ENCODE results near the gene ANAPC10.

Gene ANAPC10

GRCh38 chr4:145058256-145058655 is 39.7 kb downstream of the ANAPC10 start:
- intact Hi-C loops (cut with DNase I; ENCODE audit: low total_unique reads): loop anchor here (5.0 kb wide), 1 partner anchor 886 kb away; no protein-coding TSS in a partner anchor
- no peak for DNase-seq

GRCh38 chr4:145056325-145057130 is 41.5 kb downstream of the ANAPC10 start:
- Histone ChIP-seq H3K27me3 (no peaks in the 10 kb centered on the region), H3K4me1 (peaks cover 0 to 13% (median 0%) of the 10 kb centered on the region in 4 donors), H3K36me3 (no peaks in the 10 kb centered on the region), H3K9me3 (no peaks in the 10 kb centered on the region), H3K27ac (no peak overlapping the region), H3K4me3 (no peak overlapping the region)
- DNase-seq: no peak
- intact Hi-C loops (cut with DNase I; ENCODE audit: low total_unique reads): loop anchor here (5.0 kb wide), 1 partner anchor 884 kb away; no protein-coding TSS in a partner anchor
- no peak for TF ChIP-seq CTCF (IDR thresholded peaks at IDR 0.05)

More at GRCh38 chr4:145058256-145058655, 39.7 kb downstream of the ANAPC10 start:
- no peak overlapping the region for H3K27ac ChIP-seq
- no peak overlapping the region for H3K4me3 ChIP-seq
- H3K4me1 ChIP-seq: peaks cover 0 to 13% (median 0%) of the 10 kb centered on the region in 4 donors
- TF ChIP-seq CTCF (IDR thresholded peaks at IDR 0.05): no peak
- no peaks in the 10 kb centered on the region for H3K36me3 ChIP-seq
- no peaks in the 10 kb centered on the region for H3K9me3 ChIP-seq
- H3K27me3 ChIP-seq: no peaks in the 10 kb centered on the region

GRCh38 chr4:145055533-145056257 is 42.3 kb downstream of the ANAPC10 start:
- H3K27me3 ChIP-seq: no peaks in the 10 kb centered on the region
- no peak for DNase-seq
- no peak for TF ChIP-seq CTCF (IDR thresholded peaks at IDR 0.05)
- H3K9me3 ChIP-seq: no peaks in the 10 kb centered on the region
- H3K27ac ChIP-seq: no peak overlapping the region
- intact Hi-C loops (cut with DNase I; ENCODE audit: low total_unique reads): loop anchor here (5.0 kb wide), 1 partner anchor 883 kb away; no protein-coding TSS in a partner anchor
- peaks cover 0 to 8% (median 0%) of the 10 kb centered on the region in 4 donors for H3K4me1 ChIP-seq
- H3K4me3 ChIP-seq: no peak overlapping the region
- peaks cover 0 to 3% (median under 1%) of the 10 kb centered on the region in 3 donors for H3K36me3 ChIP-seq

DNA sequence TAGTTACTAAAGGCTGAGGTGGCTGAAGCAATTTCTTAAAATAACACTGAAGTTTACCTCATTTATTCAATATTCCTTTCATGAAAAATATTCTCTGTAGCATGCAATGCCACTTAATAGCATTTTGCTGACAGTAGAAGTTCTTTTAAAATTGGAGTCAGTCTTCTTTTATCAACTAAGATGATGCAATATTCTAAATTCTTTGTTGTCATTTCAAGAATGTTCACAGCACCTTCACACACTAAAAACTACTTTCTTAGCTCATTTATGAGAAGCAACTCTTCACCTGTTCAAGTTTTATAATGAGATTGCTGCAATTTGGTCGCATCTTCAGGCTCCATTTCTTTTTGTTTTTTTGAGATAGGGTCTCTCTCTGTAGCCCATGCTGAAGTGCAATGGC is 48.8 kb downstream of the ANAPC10 start:
- no peaks in the 10 kb centered on the region for H3K27me3 ChIP-seq
- intact Hi-C loops (cut with DNase I; ENCODE audit: low total_unique reads): no loop called here
- no peak for DNase-seq
- H3K27ac ChIP-seq: no peak overlapping the region
- TF ChIP-seq CTCF (IDR thresholded peaks at IDR 0.05): no peak
- H3K4me3 ChIP-seq: no peak overlapping the region
- peaks cover 0 to 7% (median 6%) of the 10 kb centered on the region in 3 donors for H3K36me3 ChIP-seq
- H3K4me1 ChIP-seq: no peaks in the 10 kb centered on the region
- no peaks in the 10 kb centered on the region for H3K9me3 ChIP-seq

GRCh38 chr4:145048817-145049216 is 49.2 kb downstream of the ANAPC10 start:
- H3K27ac ChIP-seq: no peak overlapping the region
- TF ChIP-seq CTCF (IDR thresholded peaks at IDR 0.05): no peak
- H3K27me3 ChIP-seq: no peaks in the 10 kb centered on the region
- no peaks in the 10 kb centered on the region for H3K4me1 ChIP-seq
- no peaks in the 10 kb centered on the region for H3K9me3 ChIP-seq
- intact Hi-C loops (cut with DNase I; ENCODE audit: low total_unique reads): no loop called here
- no peak overlapping the region for H3K4me3 ChIP-seq
- peaks cover 0 to 7% (median 6%) of the 10 kb centered on the region in 3 donors for H3K36me3 ChIP-seq
- DNase-seq: no peak
